Urothelium cell line (cell line): ENCODE data around the gene PRELID1.

Experiments
- DNase-seq: peaks from one replicate; pipeline ENCODE4 v3.0.0; 2011; ENCODE audit warnings: low spot score, mixed read lengths
- FAIRE-seq: peaks from 2 replicates; lab custom pipeline; 2011; peaks lifted over from hg19 to GRCh38; lab: Jason Lieb, UNC

Gene PRELID1

GRCh38 chr5:177312649-177313181 is 9.1 kb downstream of the PRELID1 start:
- no peak for FAIRE-seq
- peak; percentile 65 for DNase-seq

GRCh38 chr5:177313561-177314259 is 10.1 kb downstream of the PRELID1 start:
- DNase-seq (no peak), FAIRE-seq (no peak)

- no peak for DNase-seq
- no peak for FAIRE-seq
These were observed 11.1 kb downstream of the PRELID1 start for GRCh38 chr5:177314376-177315342.

GRCh38 chr5:177315411-177315810 is 11.8 kb downstream of the PRELID1 start:
- no peak for FAIRE-seq

GRCh38 chr5:177316005-177316404 is 12.4 kb downstream of the PRELID1 start:
- DNase-seq (no peak), FAIRE-seq (no peak)

More at GRCh38 chr5:177315411-177315810, 11.8 kb downstream of the PRELID1 start:
- DNase-seq, result no peak

GRCh38 chr5:177317959-177318377 is 14.4 kb downstream of the PRELID1 start:
- DNase-seq, result peak; percentile 60
- FAIRE-seq, result no peak

- FAIRE-seq (no peak), DNase-seq (no peak)
These were observed 16.5 kb downstream of the PRELID1 start for GRCh38 chr5:177319913-177320588.

- FAIRE-seq, result no peak
- no peak for DNase-seq
These were observed 17.3 kb downstream of the PRELID1 start for GRCh38 chr5:177320879-177321278.

GRCh38 chr5:177325868-177326381 is 22.3 kb downstream of the PRELID1 start:
- no peak for FAIRE-seq
- no peak for DNase-seq

GRCh38 chr5:177327539-177328522 is 24.2 kb downstream of the PRELID1 start:
- peak; percentile 42 for FAIRE-seq
- DNase-seq, result peak; percentile 66

GRCh38 chr5:177328545-177329231 is 25.1 kb downstream of the PRELID1 start:
- DNase-seq (no peak), FAIRE-seq (no peak)

- FAIRE-seq (no peak), DNase-seq (no peak)
These were observed 26.3 kb downstream of the PRELID1 start for GRCh38 chr5:177329883-177330282.

- DNase-seq (no peak), FAIRE-seq (no peak)
These were observed 27.6 kb downstream of the PRELID1 start for GRCh38 chr5:177330991-177331842.

GRCh38 chr5:177332031-177332895 is 28.7 kb downstream of the PRELID1 start:
- DNase-seq (no peak), FAIRE-seq (no peak)

GRCh38 chr5:177332896-177333260 is 29.3 kb downstream of the PRELID1 start:
- no peak for DNase-seq
- no peak for FAIRE-seq

- DNase-seq, result no peak
- no peak for FAIRE-seq
These were observed 30.0 kb downstream of the PRELID1 start for GRCh38 chr5:177333420-177334154.
